DOHH2 (cell line): ENCODE results near the gene NR2F1.

ENCODE experiments used
- H3F3A ChIP-seq: fragments of 200-600 bp; sonication (generic), shearing (Covaris generic); 2 replicates; pipeline ENCODE4 v1.6.0; 2016; ENCODE audit warnings: antibody characterized with exemption, mild to moderate bottlenecking; ENCODE audit not compliant: control insufficient read depth, insufficient read depth
- H3K27ac ChIP-seq: fragments of 200-600 bp; sonication (generic); 2 replicates; pipeline ENCODE4 v1.5.1; 2014; ENCODE audit warnings: low read depth, mild to moderate bottlenecking, low read length, moderate library complexity
- H3K27me3 ChIP-seq: fragments of 200-600 bp; sonication (generic); 2 replicates; pipeline ENCODE4 v1.6.1; 2014; ENCODE audit warnings: mild to moderate bottlenecking, low read length, mixed read lengths; ENCODE audit not compliant: control insufficient read depth
- H3K36me3 ChIP-seq: fragments of 200-600 bp; sonication (generic); 2 replicates; pipeline ENCODE4 v1.6.1; 2014; ENCODE audit warnings: mild to moderate bottlenecking, low read length, moderate library complexity, mixed read lengths; ENCODE audit not compliant: control insufficient read depth
- H3K4me1 ChIP-seq: fragments of 200-600 bp; sonication (generic); 2 replicates; pipeline ENCODE4 v1.6.1; 2014; ENCODE audit warnings: mild to moderate bottlenecking, low read length, mixed read lengths; ENCODE audit not compliant: control insufficient read depth
- H3K4me2 ChIP-seq: fragments of 200-600 bp; sonication (generic); 2 replicates; pipeline ENCODE4 v1.6.0; 2014; ENCODE audit warnings: mild to moderate bottlenecking, low read length, moderate library complexity
- H3K4me3 ChIP-seq: fragments of 200-600 bp; sonication (generic); 2 replicates; pipeline ENCODE4 v1.5.1; 2014; ENCODE audit warnings: mild to moderate bottlenecking, low read length, mixed read lengths
- H3K79me2 ChIP-seq: fragments of 200-600 bp; sonication (generic); 2 replicates; pipeline ENCODE4 v1.6.1; 2014; ENCODE audit warnings: mild to moderate bottlenecking, low read length, mixed read lengths; ENCODE audit not compliant: control insufficient read depth
- H3K9me2 ChIP-seq: fragments of 200-600 bp; sonication (generic); replicated peaks from 2 replicates; pipeline ENCODE4 v1.6.1; 2014; ENCODE audit warnings: mild to moderate bottlenecking, low read length, mixed read lengths; ENCODE audit not compliant: control insufficient read depth
- H3K9me3 ChIP-seq: fragments of 200-600 bp; sonication (generic); 2 replicates; pipeline ENCODE4 v1.6.1; 2014; ENCODE audit warnings: antibody characterized with exemption, low read length, mixed read lengths; ENCODE audit not compliant: control insufficient read depth, insufficient read depth
- H4K20me1 ChIP-seq: fragments of 200-600 bp; sonication (generic); 2 replicates; pipeline ENCODE4 v1.6.0; 2014; ENCODE audit warnings: low read depth, mild to moderate bottlenecking, antibody characterized with exemption, low read length, moderate library complexity; ENCODE audit not compliant: control insufficient read depth, insufficient read depth
- EZH2phosphoT487 ChIP-seq: fragments of 200-600 bp; sonication (generic); IDR thresholded peaks from 2 replicates; pipeline ENCODE4 v1.6.1; 2017; ENCODE audit warnings: borderline replicate concordance, mild to moderate bottlenecking, antibody characterized with exemption, low read length, moderate library complexity, mixed read lengths
- TF ChIP-seq, protein P1 (sequence below): fragments of 200-600 bp; sonication (generic); IDR thresholded peaks from one replicate; pipeline ENCODE4 v1.5.1; 2014; ENCODE audit warnings: antibody characterized with exemption, mild to moderate bottlenecking, low read depth, low read length; ENCODE audit not compliant: poor library complexity, severe bottlenecking

NR2F1 gene

DNA sequence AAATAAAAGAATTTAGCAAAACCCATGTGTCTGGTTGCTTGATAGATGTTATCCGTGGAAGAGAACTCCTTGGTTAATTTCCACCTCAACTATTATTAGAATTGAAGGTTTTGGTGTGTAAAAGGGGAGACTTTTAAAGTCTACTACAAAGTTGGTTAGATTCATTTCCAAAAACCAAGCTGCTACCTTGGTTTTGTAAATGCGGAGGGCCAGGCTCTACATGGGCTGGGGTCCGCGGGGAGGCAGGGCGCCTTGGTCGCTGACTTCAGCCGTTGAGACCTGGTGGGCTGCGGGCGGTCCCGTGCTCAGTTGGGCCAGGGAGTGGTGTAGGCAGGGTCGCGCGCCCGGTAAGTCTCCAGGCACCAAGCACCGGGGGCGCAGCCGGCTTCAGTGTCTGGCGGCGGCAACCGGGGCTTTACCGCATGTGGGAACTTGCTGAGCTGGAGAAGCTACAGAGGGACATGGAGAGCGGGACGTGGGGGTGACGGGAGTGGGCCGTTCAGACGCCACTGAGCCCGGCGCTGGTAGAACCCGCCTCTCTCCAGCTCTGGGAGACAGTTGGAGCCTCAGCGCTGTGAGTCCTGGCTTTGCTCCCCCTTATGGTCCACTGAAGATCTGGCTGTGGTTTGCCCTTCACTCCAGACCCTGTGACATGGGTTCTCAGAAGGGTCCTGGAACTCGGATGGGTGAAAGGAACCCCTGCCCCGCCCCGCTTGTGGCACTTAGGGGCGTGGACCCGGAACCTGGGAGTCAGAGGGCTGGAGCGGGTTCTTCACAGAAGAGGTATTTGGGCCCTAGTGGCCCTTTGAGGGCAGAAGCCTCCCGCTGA lies 11.8 kb downstream of the NR2F1 start:
- TF ChIP-seq, protein P1, sequence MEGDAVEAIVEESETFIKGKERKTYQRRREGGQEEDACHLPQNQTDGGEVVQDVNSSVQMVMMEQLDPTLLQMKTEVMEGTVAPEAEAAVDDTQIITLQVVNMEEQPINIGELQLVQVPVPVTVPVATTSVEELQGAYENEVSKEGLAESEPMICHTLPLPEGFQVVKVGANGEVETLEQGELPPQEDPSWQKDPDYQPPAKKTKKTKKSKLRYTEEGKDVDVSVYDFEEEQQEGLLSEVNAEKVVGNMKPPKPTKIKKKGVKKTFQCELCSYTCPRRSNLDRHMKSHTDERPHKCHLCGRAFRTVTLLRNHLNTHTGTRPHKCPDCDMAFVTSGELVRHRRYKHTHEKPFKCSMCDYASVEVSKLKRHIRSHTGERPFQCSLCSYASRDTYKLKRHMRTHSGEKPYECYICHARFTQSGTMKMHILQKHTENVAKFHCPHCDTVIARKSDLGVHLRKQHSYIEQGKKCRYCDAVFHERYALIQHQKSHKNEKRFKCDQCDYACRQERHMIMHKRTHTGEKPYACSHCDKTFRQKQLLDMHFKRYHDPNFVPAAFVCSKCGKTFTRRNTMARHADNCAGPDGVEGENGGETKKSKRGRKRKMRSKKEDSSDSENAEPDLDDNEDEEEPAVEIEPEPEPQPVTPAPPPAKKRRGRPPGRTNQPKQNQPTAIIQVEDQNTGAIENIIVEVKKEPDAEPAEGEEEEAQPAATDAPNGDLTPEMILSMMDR: no peak
- no peak for TF ChIP-seq EZH2phosphoT487
- no peaks in the 10 kb centered on the region for H3K79me2 ChIP-seq
- H3K4me2 ChIP-seq: no peak overlapping the region
- H3K27ac ChIP-seq: no peak overlapping the region
- no peaks in the 10 kb centered on the region for H3F3A ChIP-seq
- no peak overlapping the region for H3K4me3 ChIP-seq
- no peaks in the 10 kb centered on the region for H3K9me3 ChIP-seq
- no peaks in the 10 kb centered on the region for H3K4me1 ChIP-seq
- H3K9me2 ChIP-seq: no peaks in the 10 kb centered on the region
- peaks cover 16% of the 10 kb centered on the region for H3K27me3 ChIP-seq
- H4K20me1 ChIP-seq: no peaks in the 10 kb centered on the region
- no peaks in the 10 kb centered on the region for H3K36me3 ChIP-seq

DNA sequence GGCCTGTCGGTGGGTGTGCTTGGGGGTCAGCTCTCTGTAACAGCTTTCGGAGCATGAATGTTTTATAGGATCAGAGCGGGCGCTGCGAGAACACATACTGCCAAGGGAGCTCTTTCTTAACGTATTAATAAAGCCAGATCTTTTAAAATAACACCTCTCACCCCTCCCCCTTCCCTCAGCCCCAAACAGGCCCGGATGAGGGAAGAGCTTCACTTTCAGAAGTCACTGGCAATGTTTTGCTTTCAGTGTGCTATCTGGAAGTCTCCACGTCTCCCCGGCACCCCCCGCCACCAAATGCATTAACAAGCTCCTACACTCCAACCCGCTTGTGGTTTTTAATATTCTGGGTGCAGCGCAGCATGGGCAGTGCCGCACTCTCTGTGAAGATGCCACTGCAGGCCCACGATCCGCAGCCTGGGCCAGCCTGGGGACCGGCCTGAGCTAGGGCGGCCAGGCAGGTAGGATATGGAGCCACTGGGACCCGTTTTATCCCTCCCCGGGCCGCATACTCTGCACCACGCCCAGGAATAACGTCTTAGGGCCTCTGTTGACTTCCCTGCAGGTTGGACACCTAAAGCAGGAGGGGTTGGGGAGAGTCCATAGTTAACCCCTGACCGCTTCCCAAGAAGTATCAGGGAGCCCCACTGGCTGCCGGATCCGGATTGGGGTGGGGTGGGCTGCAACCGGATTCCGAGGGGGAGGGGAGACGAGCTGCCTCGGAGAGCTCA lies 12.6 kb downstream of the NR2F1 start:
- H3K4me1 ChIP-seq: no peaks in the 10 kb centered on the region
- H3F3A ChIP-seq: no peaks in the 10 kb centered on the region
- no peaks in the 10 kb centered on the region for H3K9me2 ChIP-seq
- H4K20me1 ChIP-seq: no peaks in the 10 kb centered on the region
- H3K9me3 ChIP-seq: no peaks in the 10 kb centered on the region
- H3K79me2 ChIP-seq: no peaks in the 10 kb centered on the region
- H3K27me3 ChIP-seq: peaks cover 23% of the 10 kb centered on the region
- TF ChIP-seq EZH2phosphoT487: no peak
- TF ChIP-seq, protein P1: no peak
- H3K27ac ChIP-seq: no peak overlapping the region
- H3K36me3 ChIP-seq: no peaks in the 10 kb centered on the region
- H3K4me3 ChIP-seq: no peak overlapping the region
- no peak overlapping the region for H3K4me2 ChIP-seq

DNA sequence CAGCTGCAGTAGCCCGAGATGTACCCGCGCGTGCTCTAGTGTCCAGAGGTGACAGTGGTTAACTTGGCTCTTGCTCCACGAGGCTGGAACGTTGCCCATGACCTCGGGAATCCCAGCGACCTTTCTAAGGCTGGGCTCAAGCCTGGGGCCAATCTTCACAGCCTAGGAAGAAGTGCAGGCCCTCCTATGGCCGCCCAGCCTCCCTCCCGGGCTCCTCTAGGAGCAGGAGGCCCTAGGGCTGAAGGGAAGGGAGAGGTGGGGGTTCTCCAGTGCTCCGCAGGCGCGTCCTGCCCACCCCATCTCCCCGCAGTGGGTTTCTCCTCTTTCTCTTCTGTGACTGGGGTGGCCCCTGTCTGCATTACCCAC lies 13.3 kb downstream of the NR2F1 start:
- no peaks in the 10 kb centered on the region for H3K9me3 ChIP-seq
- H3K4me3 ChIP-seq: no peak overlapping the region
- no peaks in the 10 kb centered on the region for H3K36me3 ChIP-seq
- no peaks in the 10 kb centered on the region for H3K9me2 ChIP-seq
- H3K27ac ChIP-seq: no peak overlapping the region
- no peaks in the 10 kb centered on the region for H3K79me2 ChIP-seq
- H3K27me3 ChIP-seq: peaks cover 31% of the 10 kb centered on the region
- H3K4me1 ChIP-seq: no peaks in the 10 kb centered on the region
- H3K4me2 ChIP-seq: no peak overlapping the region
- TF ChIP-seq, protein P1: no peak
- TF ChIP-seq EZH2phosphoT487: no peak
- no peaks in the 10 kb centered on the region for H4K20me1 ChIP-seq
- no peaks in the 10 kb centered on the region for H3F3A ChIP-seq
